Measurements from ENCODE around the gene ARV1.

GRCh38 chr1:231026576-231026975, 47.7 kb downstream of the ARV1 start:
- TF ChIP-seq REST (IDR thresholded peaks at IDR 0.05; ENCODE audit: borderline replicate concordance) (no peak), CTCF (IDR thresholded peaks at IDR 0.05; ENCODE audit: poor library complexity, severe bottlenecking) (no peak), POLR2AphosphoS5 (IDR thresholded peaks at IDR 0.05) (no peak), EZH2 (IDR thresholded peaks at IDR 0.05; ENCODE audit: borderline replicate concordance, insufficient read depth, low read length, poor library complexity, severe bottlenecking) (no peak)
